NCI-H1105 treated with DMSO at 0.1 percent for 48 hours (cell line): ENCODE measurements around the gene NDUFB2.
"Not testable (repeated sequence)": the region's sequence is repeated elsewhere in the genome, so short reads cannot be mapped to it uniquely, and the experiment has no call there.

ENCODE experiments used
- DNase-seq: peaks from one replicate; lab custom pipeline; 2025; lab: John Stamatoyannopoulos, UW

Gene NDUFB2

GRCh38 chr7:140672382-140673062 lies 24.0 kb upstream of the NDUFB2 start, which contains the start of gene ADCK2:
ADCK2 (plus strand) TSS chr7:140672945; CDS start chr7:140673331, 386 bp downstream.
- peak; percentile 43 for DNase-seq

- peak; percentile 63 for DNase-seq
Measured at GRCh38 chr7:140673063-140673773, 23.3 kb upstream of the NDUFB2 start.

GRCh38 chr7:140673774-140674155 lies 22.7 kb upstream of the NDUFB2 start:
- no peak for DNase-seq

GRCh38 chr7:140674356-140674800 lies 22.1 kb upstream of the NDUFB2 start:
- DNase-seq = peak; percentile 70

GRCh38 chr7:140674899-140675701 lies 21.4 kb upstream of the NDUFB2 start:
- DNase-seq = peak; percentile 22

GRCh38 chr7:140675726-140676125 lies 20.8 kb upstream of the NDUFB2 start:
- DNase-seq = no peak

GRCh38 chr7:140676306-140676705 lies 20.2 kb upstream of the NDUFB2 start:
- DNase-seq = no peak

- not testable (repeated sequence) for DNase-seq
Measured at GRCh38 chr7:140676956-140677355, 19.6 kb upstream of the NDUFB2 start.

GRCh38 chr7:140677496-140677895 lies 19.0 kb upstream of the NDUFB2 start:
- no peak for DNase-seq

GRCh38 chr7:140678081-140678815 lies 18.3 kb upstream of the NDUFB2 start:
- DNase-seq = no peak

- no peak for DNase-seq
Measured at GRCh38 chr7:140678816-140679130, 17.7 kb upstream of the NDUFB2 start.

GRCh38 chr7:140679186-140679585 lies 17.3 kb upstream of the NDUFB2 start:
- no peak for DNase-seq

GRCh38 chr7:140680886-140681285 lies 15.6 kb upstream of the NDUFB2 start:
- no peak for DNase-seq

GRCh38 chr7:140681766-140682165 lies 14.7 kb upstream of the NDUFB2 start:
- DNase-seq = no peak

GRCh38 chr7:140683657-140684056 lies 12.9 kb upstream of the NDUFB2 start:
- no peak for DNase-seq

- DNase-seq = no peak
Measured at GRCh38 chr7:140684066-140684950, 12.2 kb upstream of the NDUFB2 start.

- no peak for DNase-seq
Measured at GRCh38 chr7:140685407-140686087, 11.0 kb upstream of the NDUFB2 start.

GRCh38 chr7:140686921-140687320 lies 9.6 kb upstream of the NDUFB2 start:
- DNase-seq = no peak

- no peak for DNase-seq
Measured at GRCh38 chr7:140688341-140688740, 8.2 kb upstream of the NDUFB2 start.
